ENCODE data around the gene PPM1B. TPM values are rescaled to one million over a fixed set of nuclear protein-coding genes. Genes with fewer than 3 reads are reported as not detected.

Gene PPM1B
- total and polyA plus RNA-seq, 2 donors (not counting 3 experiments of a cell fraction or from before 2014, with no cell fraction given), result 8.0 to 24.1 TPM

DNA sequence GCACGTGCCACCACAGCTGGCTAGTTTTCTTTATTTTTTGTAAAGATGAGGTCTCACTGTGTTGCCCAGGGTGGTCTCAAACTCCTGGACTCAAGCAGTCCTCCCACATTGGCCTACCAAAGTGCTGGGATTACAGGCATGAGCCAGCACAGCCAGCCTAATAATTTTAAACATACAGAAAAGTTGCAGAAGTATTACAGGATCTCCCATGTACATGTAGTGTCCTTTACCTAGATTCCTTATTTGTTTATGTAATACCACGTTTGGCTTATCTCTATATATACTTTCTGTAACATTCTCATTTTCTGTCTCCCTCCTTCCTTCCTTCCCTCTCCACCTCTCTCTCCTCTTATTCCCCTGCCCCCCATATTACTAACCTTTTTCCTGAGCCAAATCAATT lies 41.7 kb downstream of the PPM1B start:
- peaks cover 2% of the 10 kb centered on the region for H3K4me1 ChIP-seq (ENCODE audit: control insufficient read depth, extremely low read depth, insufficient read depth, low read length)
- no peak for TF ChIP-seq EZH2 (IDR thresholded peaks at IDR 0.05; ENCODE audit: borderline replicate concordance, low read depth, low read length, severe bottlenecking)
- TF ChIP-seq FOS (IDR thresholded peaks at IDR 0.05; ENCODE audit: borderline replicate concordance, insufficient read depth, low read length), result no peak
- intact Hi-C loops (cut with micrococcal nuclease), result no loop called here
- no peaks in the 10 kb centered on the region for H3K9me3 ChIP-seq (replicated peaks; ENCODE audit: control insufficient read depth, insufficient read depth, low read length)
- ChIA-PET POLR2A (no interaction called here), CTCF (interaction anchor here (0.7 to 1.8 kb wide), 2 partner anchors 8 to 746 kb away, joined by 3 to 4 read pairs; no protein-coding TSS in a partner anchor)
- H3K9me1 ChIP-seq (replicated peaks; ENCODE audit: control insufficient read depth, extremely low read depth, insufficient read depth, low read length), result no peaks in the 10 kb centered on the region
- FAIRE-seq (no peak), DNase-seq (ENCODE audit: low read depth, low spot score) (no peak)
- H3K27ac ChIP-seq (ENCODE audit: insufficient read depth, low read depth, low read length), result no peak overlapping the region
- BruUV-seq (replicated peaks), result no TSS peak
- no peak overlapping the region for H2AFZ ChIP-seq (ENCODE audit: low read depth, low read length)
- no peaks in the 10 kb centered on the region for H3K27me3 ChIP-seq (ENCODE audit: control insufficient read depth in 2 of 2, insufficient read depth in 2 of 2, low read length in 2 of 2)
- H4K20me1 ChIP-seq (replicated peaks; ENCODE audit: control insufficient read depth, extremely low read depth, insufficient read depth, low read length), result peaks cover 2% of the 10 kb centered on the region
- H3K79me2 ChIP-seq (ENCODE audit: control insufficient read depth, insufficient read depth, low read length), result peaks cover 2% of the 10 kb centered on the region
- no peak overlapping the region for H3K9ac ChIP-seq (replicated peaks; ENCODE audit: extremely low read depth, insufficient read depth, low read length)
- dilution Hi-C loops (cut with MboI; ENCODE audit: extremely low pct_ligation_motif_present, low sequenced_read_pairs), result no loop called here
- no peak overlapping the region for H3K4me2 ChIP-seq (ENCODE audit: insufficient read depth, low read length)
- no peak overlapping the region for H3K4me3 ChIP-seq (replicated peaks in 1 of 3; ENCODE audit: insufficient read depth in 1 of 3, low read depth in 1 of 3, low read length in 3 of 3)
- H3K36me3 ChIP-seq (ENCODE audit: control insufficient read depth in 2 of 2, extremely low read depth in 1 of 2, insufficient read depth in 2 of 2, low read length in 2 of 2), result no peaks in the 10 kb centered on the region

DNA sequence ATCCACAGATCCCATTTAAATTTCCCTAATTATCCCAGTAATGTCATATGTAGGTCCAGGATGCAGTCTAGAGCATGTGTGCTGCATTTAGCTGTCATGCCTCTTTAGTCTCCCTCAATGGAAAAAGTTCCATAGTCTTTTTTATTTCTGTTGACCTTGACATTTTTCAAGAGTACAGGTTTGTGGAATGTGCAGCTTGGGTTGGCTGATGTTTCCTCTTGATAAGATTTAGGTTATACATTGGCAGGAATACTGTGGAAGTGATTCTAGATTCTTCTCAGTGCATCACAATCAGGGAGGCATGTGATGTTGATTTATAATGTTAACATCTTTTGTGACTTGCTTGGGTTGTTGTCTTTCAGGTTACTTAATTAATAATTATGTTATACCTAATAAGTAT lies 42.5 kb downstream of the PPM1B start:
- no peak overlapping the region for H3K9ac ChIP-seq (replicated peaks; ENCODE audit: extremely low read depth, insufficient read depth, low read length)
- FAIRE-seq, result no peak
- H2AFZ ChIP-seq (ENCODE audit: low read depth, low read length), result no peak overlapping the region
- no peak overlapping the region for H3K27ac ChIP-seq (ENCODE audit: insufficient read depth, low read depth, low read length)
- H3K9me1 ChIP-seq (replicated peaks; ENCODE audit: control insufficient read depth, extremely low read depth, insufficient read depth, low read length), result no peaks in the 10 kb centered on the region
- H3K4me2 ChIP-seq (ENCODE audit: insufficient read depth, low read length), result no peak overlapping the region
- peaks cover 1% of the 10 kb centered on the region for H4K20me1 ChIP-seq (replicated peaks; ENCODE audit: control insufficient read depth, extremely low read depth, insufficient read depth, low read length)
- no peak for TF ChIP-seq JUN (IDR thresholded peaks at IDR 0.05; ENCODE audit: borderline replicate concordance, insufficient read depth, insufficient read length, low read depth)
- no peak for TF ChIP-seq GATA2 (IDR thresholded peaks at IDR 0.05; ENCODE audit: insufficient read depth, insufficient read length, low read depth, low read length)
- TF ChIP-seq, protein P1, sequence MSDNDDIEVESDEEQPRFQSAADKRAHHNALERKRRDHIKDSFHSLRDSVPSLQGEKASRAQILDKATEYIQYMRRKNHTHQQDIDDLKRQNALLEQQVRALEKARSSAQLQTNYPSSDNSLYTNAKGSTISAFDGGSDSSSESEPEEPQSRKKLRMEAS (IDR thresholded peaks at IDR 0.05; ENCODE audit: insufficient read depth, insufficient read length), result no peak
- TF ChIP-seq MYC (IDR thresholded peaks at IDR 0.05; ENCODE audit: low read depth, low read length), result no peak
- TF ChIP-seq FOS (IDR thresholded peaks at IDR 0.05; ENCODE audit: borderline replicate concordance, insufficient read depth, low read length), result no peak
- TF ChIP-seq POLR2AphosphoS5 (IDR thresholded peaks at IDR 0.05; ENCODE audit: insufficient read depth, low read depth, low read length), result no peak
- no peak for TF ChIP-seq EZH2 (IDR thresholded peaks at IDR 0.05; ENCODE audit: borderline replicate concordance, low read depth, low read length, severe bottlenecking)
- TF ChIP-seq, protein P2, sequence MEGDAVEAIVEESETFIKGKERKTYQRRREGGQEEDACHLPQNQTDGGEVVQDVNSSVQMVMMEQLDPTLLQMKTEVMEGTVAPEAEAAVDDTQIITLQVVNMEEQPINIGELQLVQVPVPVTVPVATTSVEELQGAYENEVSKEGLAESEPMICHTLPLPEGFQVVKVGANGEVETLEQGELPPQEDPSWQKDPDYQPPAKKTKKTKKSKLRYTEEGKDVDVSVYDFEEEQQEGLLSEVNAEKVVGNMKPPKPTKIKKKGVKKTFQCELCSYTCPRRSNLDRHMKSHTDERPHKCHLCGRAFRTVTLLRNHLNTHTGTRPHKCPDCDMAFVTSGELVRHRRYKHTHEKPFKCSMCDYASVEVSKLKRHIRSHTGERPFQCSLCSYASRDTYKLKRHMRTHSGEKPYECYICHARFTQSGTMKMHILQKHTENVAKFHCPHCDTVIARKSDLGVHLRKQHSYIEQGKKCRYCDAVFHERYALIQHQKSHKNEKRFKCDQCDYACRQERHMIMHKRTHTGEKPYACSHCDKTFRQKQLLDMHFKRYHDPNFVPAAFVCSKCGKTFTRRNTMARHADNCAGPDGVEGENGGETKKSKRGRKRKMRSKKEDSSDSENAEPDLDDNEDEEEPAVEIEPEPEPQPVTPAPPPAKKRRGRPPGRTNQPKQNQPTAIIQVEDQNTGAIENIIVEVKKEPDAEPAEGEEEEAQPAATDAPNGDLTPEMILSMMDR (IDR thresholded peaks at IDR 0.05; ENCODE audit: extremely low read depth in 1 of 2, insufficient read depth in 1 of 2, low read depth in 1 of 2, low read length in 2 of 2), result no peak
- no peaks in the 10 kb centered on the region for H3K9me3 ChIP-seq (replicated peaks; ENCODE audit: control insufficient read depth, insufficient read depth, low read length)
- peak; percentile 84 for DNase-seq (ENCODE audit: low read depth, low spot score)
- H3K79me2 ChIP-seq (ENCODE audit: control insufficient read depth, insufficient read depth, low read length), result peaks cover 2% of the 10 kb centered on the region
- intact Hi-C loops (cut with micrococcal nuclease), result no loop called here
- H3K4me1 ChIP-seq (ENCODE audit: control insufficient read depth, extremely low read depth, insufficient read depth, low read length), result peaks cover 2% of the 10 kb centered on the region
- H3K27me3 ChIP-seq (ENCODE audit: control insufficient read depth in 2 of 2, insufficient read depth in 2 of 2, low read length in 2 of 2), result no peaks in the 10 kb centered on the region
- CTCF ChIA-PET, result interaction anchor here (1.8 kb wide), 1 partner anchor 9 kb away, joined by 4 read pairs; no protein-coding TSS in a partner anchor
- dilution Hi-C loops (cut with MboI; ENCODE audit: extremely low pct_ligation_motif_present, low sequenced_read_pairs), result no loop called here
- POLR2A ChIA-PET, result no interaction called here
- no peaks in the 10 kb centered on the region for H3K36me3 ChIP-seq (ENCODE audit: control insufficient read depth in 2 of 2, extremely low read depth in 1 of 2, insufficient read depth in 2 of 2, low read length in 2 of 2)
- no peak overlapping the region for H3K4me3 ChIP-seq (replicated peaks in 1 of 3; ENCODE audit: insufficient read depth in 1 of 3, low read depth in 1 of 3, low read length in 3 of 3)
- BruUV-seq (replicated peaks), result no TSS peak

Measured in endothelial cell of umbilical vein (primary cell).